ENCODE measurements around the gene ZNF337. TPM values are rescaled to one million over a fixed set of nuclear protein-coding genes. Genes with fewer than 3 reads are reported as not detected.
"Not testable (repeated sequence)": the region's sequence is repeated elsewhere in the genome, so short reads cannot be mapped to it uniquely, and the experiment has no call there.

ZNF337 gene
- total RNA-seq, 1 donor from 2014 or later = 15.6 TPM

DNA sequence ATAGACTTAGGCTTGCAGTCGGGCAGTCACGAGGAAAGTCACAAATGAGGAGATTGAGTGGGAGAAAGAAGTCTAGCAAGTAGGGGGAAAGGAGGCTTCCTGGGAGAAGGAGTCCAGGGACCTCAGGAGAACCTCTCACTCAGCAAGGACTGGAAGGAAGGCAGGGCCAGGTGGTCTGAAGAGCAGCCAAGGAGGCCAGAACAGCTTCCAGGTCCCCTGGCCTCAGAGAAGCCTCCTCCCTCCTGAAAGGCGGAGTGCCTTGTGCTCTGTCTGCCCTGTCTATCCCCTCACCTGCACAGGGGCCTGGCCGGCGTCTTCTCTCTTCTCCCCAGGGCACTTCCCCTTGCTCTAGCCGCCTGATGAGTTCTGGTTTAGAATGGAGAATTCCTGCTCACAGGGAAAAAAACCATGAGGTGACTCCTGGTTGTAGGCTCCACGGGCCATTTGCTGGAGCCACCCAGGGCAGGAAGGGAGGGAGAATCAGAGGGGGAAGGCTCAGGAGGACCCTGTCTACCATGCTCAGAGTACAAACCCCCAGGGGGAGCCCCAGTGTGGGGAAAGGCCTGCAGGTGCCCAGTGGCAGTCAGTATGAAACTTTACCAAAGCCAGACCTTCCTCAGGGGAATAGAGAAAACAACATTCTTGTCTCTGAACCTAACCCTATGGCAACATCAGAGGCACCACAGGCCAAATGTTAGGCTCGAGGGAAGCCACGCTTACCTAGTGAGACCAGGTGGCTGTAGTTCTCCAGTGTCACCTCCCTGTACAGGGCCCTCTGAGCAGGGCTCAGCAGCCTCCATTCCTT is 11.2 kb downstream of the ZNF337 start:
- no peaks in the 10 kb centered on the region for H3K79me2 ChIP-seq (ENCODE audit: insufficient read depth, low read length)
- peaks cover 6% of the 10 kb centered on the region for H3K36me3 ChIP-seq (ENCODE audit: insufficient read depth, low read length)
- H3K27ac ChIP-seq (ENCODE audit: low read depth, low read length) = no peak overlapping the region
- H3K9me3 ChIP-seq (ENCODE audit: insufficient read depth, low read depth, low read length) = no peaks in the 10 kb centered on the region
- Mint-ChIP-seq H3K36me3 (ENCODE audit: low read depth, unreplicated experiment) (peaks cover 18% of the 10 kb centered on the region), H3K27ac (ENCODE audit: unreplicated experiment) (peak overlapping the region; percentile 77), H3K27me3 (ENCODE audit: low read depth, unreplicated experiment) (no peaks in the 10 kb centered on the region), H3K9me3 (ENCODE audit: unreplicated experiment) (no peaks in the 10 kb centered on the region), H3K4me1 (ENCODE audit: low read depth, unreplicated experiment) (no peaks in the 10 kb centered on the region), H3K4me3 (ENCODE audit: unreplicated experiment) (no peak overlapping the region)
- H3K4me2 ChIP-seq (ENCODE audit: low read length) = no peak overlapping the region
- no peak overlapping the region for H2AFZ ChIP-seq (ENCODE audit: low read depth, low read length)
- no peak for FAIRE-seq
- TF ChIP-seq EZH2 (IDR thresholded peaks at IDR 0.05; ENCODE audit: insufficient read depth, low read length) = no peak
- TF ChIP-seq, protein P1, sequence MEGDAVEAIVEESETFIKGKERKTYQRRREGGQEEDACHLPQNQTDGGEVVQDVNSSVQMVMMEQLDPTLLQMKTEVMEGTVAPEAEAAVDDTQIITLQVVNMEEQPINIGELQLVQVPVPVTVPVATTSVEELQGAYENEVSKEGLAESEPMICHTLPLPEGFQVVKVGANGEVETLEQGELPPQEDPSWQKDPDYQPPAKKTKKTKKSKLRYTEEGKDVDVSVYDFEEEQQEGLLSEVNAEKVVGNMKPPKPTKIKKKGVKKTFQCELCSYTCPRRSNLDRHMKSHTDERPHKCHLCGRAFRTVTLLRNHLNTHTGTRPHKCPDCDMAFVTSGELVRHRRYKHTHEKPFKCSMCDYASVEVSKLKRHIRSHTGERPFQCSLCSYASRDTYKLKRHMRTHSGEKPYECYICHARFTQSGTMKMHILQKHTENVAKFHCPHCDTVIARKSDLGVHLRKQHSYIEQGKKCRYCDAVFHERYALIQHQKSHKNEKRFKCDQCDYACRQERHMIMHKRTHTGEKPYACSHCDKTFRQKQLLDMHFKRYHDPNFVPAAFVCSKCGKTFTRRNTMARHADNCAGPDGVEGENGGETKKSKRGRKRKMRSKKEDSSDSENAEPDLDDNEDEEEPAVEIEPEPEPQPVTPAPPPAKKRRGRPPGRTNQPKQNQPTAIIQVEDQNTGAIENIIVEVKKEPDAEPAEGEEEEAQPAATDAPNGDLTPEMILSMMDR (IDR thresholded peaks at IDR 0.05; ENCODE audit: insufficient read depth, low read depth, low read length) = no peak
- H3K4me3 ChIP-seq (ENCODE audit: insufficient read depth, low read depth, low read length) = no peak overlapping the region
- H4K20me1 ChIP-seq (ENCODE audit: insufficient read depth, low read length) = peaks cover 10% of the 10 kb centered on the region
- H3K9ac ChIP-seq (ENCODE audit: low read length) = no peak overlapping the region
- DNase-seq (ENCODE audit: low read depth) = no peak
- H3K4me1 ChIP-seq (ENCODE audit: insufficient read depth, low read length) = no peaks in the 10 kb centered on the region
- H3K27me3 ChIP-seq (ENCODE audit: insufficient read depth, low read length) = no peaks in the 10 kb centered on the region

DNA sequence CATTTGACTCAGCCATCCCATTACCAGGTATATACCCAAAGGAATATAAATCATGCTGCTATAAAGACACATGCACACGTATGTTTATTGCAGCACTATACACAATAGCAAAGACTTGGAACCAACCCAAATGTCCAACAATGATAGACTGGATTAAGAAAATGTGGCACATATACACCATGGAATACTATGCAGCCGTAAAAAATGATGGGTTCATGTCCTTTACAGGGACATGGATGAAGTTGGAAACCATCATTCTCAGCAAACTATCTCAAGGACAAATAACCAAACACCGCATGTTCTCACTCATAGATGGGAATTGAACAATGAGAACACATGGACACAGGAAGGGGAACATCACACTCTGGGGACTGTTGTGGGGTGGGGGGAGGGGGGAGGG is 12.8 kb downstream of the ZNF337 start:
- not testable (repeated sequence) for DNase-seq (ENCODE audit: low read depth); H3K9me3 ChIP-seq (ENCODE audit: insufficient read depth, low read depth, low read length); H3K4me2 ChIP-seq (ENCODE audit: low read length); H4K20me1 ChIP-seq (ENCODE audit: insufficient read depth, low read length); H3K9ac ChIP-seq (ENCODE audit: low read length); H3K4me1 ChIP-seq (ENCODE audit: insufficient read depth, low read length); H3K27ac ChIP-seq (ENCODE audit: low read depth, low read length); H3K4me1 Mint-ChIP-seq (ENCODE audit: low read depth, unreplicated experiment); H3K9me3 Mint-ChIP-seq (ENCODE audit: unreplicated experiment); H3K27me3 ChIP-seq (ENCODE audit: insufficient read depth, low read length); H3K27ac Mint-ChIP-seq (ENCODE audit: unreplicated experiment); H3K4me3 Mint-ChIP-seq (ENCODE audit: unreplicated experiment); H3K79me2 ChIP-seq (ENCODE audit: insufficient read depth, low read length); H3K4me3 ChIP-seq (ENCODE audit: insufficient read depth, low read depth, low read length); FAIRE-seq; H3K27me3 Mint-ChIP-seq (ENCODE audit: low read depth, unreplicated experiment); H3K36me3 ChIP-seq (ENCODE audit: insufficient read depth, low read length); H2AFZ ChIP-seq (ENCODE audit: low read depth, low read length)
- peaks cover 15% of the 10 kb centered on the region for H3K36me3 Mint-ChIP-seq (ENCODE audit: low read depth, unreplicated experiment)

DNA sequence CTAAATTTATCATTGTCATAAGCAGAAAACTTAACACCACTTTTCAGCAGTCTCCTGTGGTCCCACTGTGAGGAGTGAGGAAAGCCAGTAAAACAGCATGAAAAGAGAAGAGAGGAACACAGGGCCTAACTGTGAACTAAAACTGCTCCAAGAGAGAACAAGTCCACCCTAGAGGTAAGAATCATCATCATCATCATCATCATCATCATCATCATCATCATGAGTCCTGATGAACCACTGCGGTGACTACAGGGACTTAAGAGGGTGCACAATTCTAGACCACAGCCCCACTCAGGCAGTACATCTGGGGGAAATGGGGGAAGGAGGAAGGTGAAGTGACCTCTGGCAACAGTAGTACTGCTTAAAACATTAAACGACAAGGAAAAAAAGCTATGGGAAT is 13.6 kb downstream of the ZNF337 start:
- H3K9me3 Mint-ChIP-seq (ENCODE audit: unreplicated experiment) = no peaks in the 10 kb centered on the region
- DNase-seq (ENCODE audit: low read depth) (no peak), FAIRE-seq (no peak)
- Histone ChIP-seq H3K27ac (ENCODE audit: low read depth, low read length) (no peak overlapping the region), H3K4me2 (ENCODE audit: low read length) (no peak overlapping the region), H3K9ac (ENCODE audit: low read length) (no peak overlapping the region), H3K27me3 (ENCODE audit: insufficient read depth, low read length) (no peaks in the 10 kb centered on the region), H3K36me3 (ENCODE audit: insufficient read depth, low read length) (peaks cover 8% of the 10 kb centered on the region), H3K9me3 (ENCODE audit: insufficient read depth, low read depth, low read length) (no peaks in the 10 kb centered on the region), H3K4me3 (ENCODE audit: insufficient read depth, low read depth, low read length) (no peak overlapping the region), H4K20me1 (ENCODE audit: insufficient read depth, low read length) (no peaks in the 10 kb centered on the region), H3K4me1 (ENCODE audit: insufficient read depth, low read length) (no peaks in the 10 kb centered on the region), H2AFZ (ENCODE audit: low read depth, low read length) (no peak overlapping the region), H3K79me2 (ENCODE audit: insufficient read depth, low read length) (no peaks in the 10 kb centered on the region)
- H3K36me3 Mint-ChIP-seq (ENCODE audit: low read depth, unreplicated experiment) = peaks cover 16% of the 10 kb centered on the region
- H3K4me1 Mint-ChIP-seq (ENCODE audit: low read depth, unreplicated experiment) = no peaks in the 10 kb centered on the region
- TF ChIP-seq, protein P1 (IDR thresholded peaks at IDR 0.05; ENCODE audit: insufficient read depth, low read depth, low read length) = no peak
- no peaks in the 10 kb centered on the region for H3K27me3 Mint-ChIP-seq (ENCODE audit: low read depth, unreplicated experiment)
- H3K27ac Mint-ChIP-seq (ENCODE audit: unreplicated experiment) = no peak overlapping the region
- no peak overlapping the region for H3K4me3 Mint-ChIP-seq (ENCODE audit: unreplicated experiment)
